Measurements from ENCODE around the gene PLCXD1. TPM values are rescaled to one million over a fixed set of nuclear protein-coding genes. Genes with fewer than 3 reads are reported as not detected.
"Not testable (repeated sequence)": the region's sequence is repeated elsewhere in the genome, so short reads cannot be mapped to it uniquely, and the experiment has no call there.

Gene PLCXD1
- total RNA-seq, 1 experiment from 2014 or later, result 14.0 TPM

- DNase-seq (ENCODE audit: low read depth), result no peak
Observed at GRCh38 chrX:350148-350533, 69.0 kb downstream of the PLCXD1 start.

GRCh38 chrX:350534-351323, 69.5 kb downstream of the PLCXD1 start:
- no peak for DNase-seq (ENCODE audit: low read depth)

GRCh38 chrX:351324-351641, 70.1 kb downstream of the PLCXD1 start:
- DNase-seq (ENCODE audit: low read depth), result not testable (repeated sequence)

- no peak for DNase-seq (ENCODE audit: low read depth)
Observed at GRCh38 chrX:351736-352135, 70.6 kb downstream of the PLCXD1 start.

DNA sequence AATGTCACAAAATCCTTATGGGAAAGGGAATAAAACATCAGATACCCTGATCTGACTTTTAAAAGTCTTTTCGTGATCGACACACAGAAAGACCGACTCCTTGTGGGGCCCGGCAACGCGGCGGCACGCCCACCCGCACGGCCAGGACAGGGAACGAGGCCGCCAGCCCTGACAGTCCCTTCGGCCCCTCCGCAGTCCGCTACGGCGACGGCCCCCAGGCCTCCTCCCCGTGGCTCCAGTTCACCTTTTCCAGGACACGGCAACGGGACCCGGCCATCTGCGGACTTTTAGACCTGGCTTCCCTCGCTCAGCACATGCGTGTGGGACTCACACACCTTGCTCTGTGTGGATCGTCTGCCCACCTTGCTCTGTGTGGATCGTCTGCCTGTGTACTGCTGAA, 71.0 kb downstream of the PLCXD1 start:
- DNase-seq (ENCODE audit: low read depth), result no peak

DNA sequence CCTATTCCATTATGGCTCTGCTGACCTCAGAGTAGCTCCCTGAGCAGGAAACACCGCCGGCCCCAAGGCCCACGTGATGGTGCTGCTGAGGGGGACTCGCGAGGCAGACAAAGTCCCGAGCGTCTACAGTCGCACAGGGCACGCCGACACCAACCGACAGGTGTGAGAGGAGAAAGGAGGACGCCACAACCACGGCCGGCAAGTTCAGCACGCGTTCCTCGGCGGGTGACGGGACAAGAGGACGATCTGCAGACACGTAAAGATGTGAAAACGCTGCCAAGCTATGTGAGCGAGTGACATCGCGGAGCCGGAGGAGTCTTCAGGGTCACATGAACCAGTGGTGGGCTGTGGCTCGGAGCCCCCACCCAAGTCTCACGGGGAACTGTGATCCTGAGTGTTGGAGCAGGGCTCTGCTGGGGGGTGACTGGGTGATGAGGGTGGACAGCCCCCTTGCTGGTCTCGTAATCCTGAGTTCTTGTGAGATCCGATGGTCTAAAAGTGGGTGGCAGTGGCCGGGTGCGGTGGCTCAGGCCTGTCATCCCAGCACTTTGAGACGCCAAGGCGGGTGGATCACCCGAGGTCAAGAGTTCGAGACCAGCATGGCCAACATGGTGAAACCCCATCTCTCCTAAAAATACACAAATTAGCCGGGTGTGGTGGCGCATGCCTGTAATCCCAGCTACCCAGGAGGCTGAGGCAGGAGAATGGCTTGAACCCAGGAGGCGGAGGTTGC, 71.6 kb downstream of the PLCXD1 start:
- no peak for DNase-seq (ENCODE audit: low read depth)

Other genes with a start within 250 kb of the PLCXD1 start
- 19.9 and 24.5 TPM in 2 replicates for gene GTPBP6, start 37.4 kb downstream of the PLCXD1 start, total RNA-seq (2014; rRNA removed; shearing (Covaris generic))
- gene PPP2R3B, start 105.5 kb downstream of the PLCXD1 start, total RNA-seq (2014; rRNA removed; shearing (Covaris generic)), result 5.5 and 14.4 TPM in 2 replicates